GM12878 (cell line): ENCODE data around the gene SLC1A1. TPM values are rescaled to one million over a fixed set of nuclear protein-coding genes. Genes with fewer than 3 reads are reported as not detected.

ENCODE experiments used
- ATF3 ChIP-seq: IDR thresholded peaks from 2 replicates; pipeline ENCODE4 v1.6.1; 2011; ENCODE audit warnings: low read depth, mild to moderate bottlenecking, low read length, moderate library complexity, borderline replicate concordance; ENCODE audit errors: extremely low read depth
- CBX5 ChIP-seq: sonication (generic); IDR thresholded peaks from 2 replicates; pipeline ENCODE4 v1.6.1; 2016; ENCODE audit warnings: low read depth, moderate library complexity, mild to moderate bottlenecking, inconsistent platforms
- CHD4 ChIP-seq: fragments of 200-600 bp; sonication (generic); IDR thresholded peaks from 2 replicates; pipeline ENCODE4 v1.6.1; 2016; ENCODE audit warnings: mild to moderate bottlenecking
- E2F4 ChIP-seq: IDR thresholded peaks from 2 replicates; pipeline ENCODE4 v1.6.1; 2012; ENCODE audit warnings: low read depth, low read length, improper control_type of control experiment
- EP300 ChIP-seq, 2 experiments: fragments of 150-350 bp in 1 of 2; IDR thresholded peaks; 2 replicates each; pipeline ENCODE4 v1.6.1; 2011 to 2012; ENCODE audit warnings: low read depth in 2 of 2, low read length in 2 of 2, borderline replicate concordance in 1 of 2, improper control_type of control experiment in 1 of 2, inconsistent platforms in 1 of 2; ENCODE audit not compliant: control insufficient read depth in 1 of 2
- IRF5 ChIP-seq: fragments of 450-650 bp; IDR thresholded peaks from 2 replicates; pipeline ENCODE4 v1.6.1; 2017; ENCODE audit warnings: borderline replicate concordance
- KDM1A ChIP-seq: fragments of 200-600 bp; sonication (generic); IDR thresholded peaks from 2 replicates; pipeline ENCODE4 v1.6.1; 2016; ENCODE audit warnings: borderline replicate concordance
- KLF5 ChIP-seq: fragments of 450-650 bp; IDR thresholded peaks from 2 replicates; pipeline ENCODE4 v1.6.1; 2014; ENCODE audit warnings: mild to moderate bottlenecking; ENCODE audit not compliant: partially characterized antibody
- MYB ChIP-seq: fragments of 150-350 bp; IDR thresholded peaks from 2 replicates; pipeline ENCODE4 v1.6.1; 2014; ENCODE audit warnings: mild to moderate bottlenecking, low read depth, low read length, borderline replicate concordance
- MYC ChIP-seq: IDR thresholded peaks from 2 replicates; pipeline ENCODE4 v1.6.1; 2011; ENCODE audit warnings: mild to moderate bottlenecking, low read length, moderate library complexity, inconsistent platforms; ENCODE audit not compliant: insufficient read depth, insufficient replicate concordance, insufficient read length, severe bottlenecking
- NBN ChIP-seq: fragments of 450-650 bp; IDR thresholded peaks from 2 replicates; pipeline ENCODE4 v1.6.1; 2016
- NFXL1 ChIP-seq: fragments of 450-650 bp; IDR thresholded peaks from 2 replicates; pipeline ENCODE4 v1.6.1; 2017; ENCODE audit warnings: antibody characterized with exemption, mild to moderate bottlenecking, borderline replicate concordance
- NR2C1 ChIP-seq: fragments of 450-650 bp; IDR thresholded peaks from 2 replicates; pipeline ENCODE4 v1.6.1; 2017; ENCODE audit warnings: antibody characterized with exemption, mild to moderate bottlenecking, moderate library complexity
- NR2C2 ChIP-seq: IDR thresholded peaks from 2 replicates; pipeline ENCODE4 v1.6.1; 2011; ENCODE audit warnings: borderline replicate concordance, low read depth; ENCODE audit not compliant: control insufficient read depth, insufficient read length
- PRDM15 ChIP-seq: fragments of 450-650 bp; formaldehyde crosslinking; IDR thresholded peaks from 2 replicates; pipeline ENCODE4 v1.4.0; 2020; ENCODE audit warnings: mild to moderate bottlenecking, moderate library complexity
- SIX5 ChIP-seq: IDR thresholded peaks from 2 replicates; pipeline ENCODE4 v1.6.1; 2011; ENCODE audit warnings: mild to moderate bottlenecking, low read depth, low read length, moderate library complexity; ENCODE audit not compliant: severe bottlenecking
- SP1 ChIP-seq: IDR thresholded peaks from one replicate; pipeline ENCODE4 v1.6.1; 2011; ENCODE audit warnings: low read depth, low read length
- STAT1 ChIP-seq: fragments of 450-650 bp; conservative IDR thresholded peaks from 2 replicates; pipeline ENCODE4 v1.6.1; 2014; ENCODE audit warnings: antibody characterized with exemption, mild to moderate bottlenecking
- SUZ12 ChIP-seq: fragments of 200-600 bp; sonication (generic); IDR thresholded peaks from one replicate; pipeline ENCODE4 v1.6.1; 2018; ENCODE audit warnings: antibody characterized with exemption, mild to moderate bottlenecking; ENCODE audit not compliant: unreplicated experiment
- ZBTB4 ChIP-seq: fragments of 450-650 bp; formaldehyde crosslinking; IDR thresholded peaks from 2 replicates; pipeline ENCODE4 v1.4.0; 2022; ENCODE audit warnings: mild to moderate bottlenecking, moderate library complexity
- polyA plus RNA-seq, 11 experiments: library from polyadenylated mRNA; depleted of rRNA in 4 of 11; unstranded in 6 of 11; stranded (reverse) in 5 of 11; fragments of >200 nt; fragmentation: Nextera tagmentation in 4 of 11; fragmentation: Illumina TruSeq in 1 of 11; extraction: Ambion mirVana in 4 of 11; extraction: Trizol in 1 of 11; gene quantifications; 1 replicate in 1 of 11; 2 replicates in 10 of 11; pipeline versions ENCODE4 v1.2.1 to v1.2.3, GENCODE V29; 2011 to 2016; ENCODE audit warnings: inconsistent platforms in 2 of 11, missing spikeins in 2 of 11, low read depth in 1 of 11
- total RNA-seq, 4 experiments: library from RNA; depleted of rRNA in 3 of 4; stranded (reverse); fragments of >200 nt in 3 of 4; fragmentation: Illumina TruSeq in 1 of 4; extraction: Trizol in 1 of 4; gene quantifications; 2 replicates each; pipeline versions ENCODE4 v1.2.1 to v1.2.3, GENCODE V29; 2013 to 2021

The SLC1A1 gene
- total and polyA plus RNA-seq, 10 of the 15 experiments (the other 5 are each of a cell fraction or from before 2014, with no cell fraction given), result 4.2 to 24.9 (median 18.3) TPM

- TF ChIP-seq ZBTB4 (no peak), KDM1A (no peak), E2F4 (no peak), SIX5 (no peak), SUZ12 (no peak), EP300 (IDR thresholded peaks at IDR 0.05; ENCODE audit: borderline replicate concordance in 1 of 2, control insufficient read depth in 1 of 2, low read depth in 2 of 2, low read length in 2 of 2) (peak; percentile 95 to 98), ATF3 (no peak), CBX5 (peak; percentile 90; the same call in 1 of the 2 replicates), SP1 (peak; percentile 78), NR2C2 (no peak), PRDM15 (CRISPR knock-in tag) (no peak), MYC (no peak), NFXL1 (no peak), STAT1 (no peak), IRF5 (no peak), NR2C1 (no peak), MYB (no peak), NBN (peak; percentile 80), KLF5 (peak; percentile 59), CHD4 (0 out of 2 replicates have a peak, but pooled peaks have one; percentile 27)
Observed at GRCh38 chr9:4464911-4465513, 25.3 kb upstream of the SLC1A1 start (continued).
